ENCODE results near the gene ZCCHC12.

Gene ZCCHC12

GRCh38 chrX:118872102-118872566 is 48.5 kb downstream of the ZCCHC12 start:
- DNase-seq, result no peak

Measured in HCEC 1CT (cell line).